Astrocyte (in vitro differentiated cells and primary cell): Measurements from ENCODE around the gene CTNNB1.

Experiments
- EZH2 ChIP-seq: IDR thresholded peaks from 2 replicates; pipeline ENCODE4 v1.6.1; 2012; ENCODE audit warnings: mild to moderate bottlenecking, low read length, inconsistent platforms; ENCODE audit not compliant: insufficient read depth
- TF ChIP-seq, protein P1 (sequence below): IDR thresholded peaks from 2 replicates; pipeline ENCODE4 v1.5.1; 2011; ENCODE audit warnings: low read depth, mild to moderate bottlenecking, inconsistent platforms, low read length, moderate library complexity; ENCODE audit not compliant: insufficient read depth

DNA sequence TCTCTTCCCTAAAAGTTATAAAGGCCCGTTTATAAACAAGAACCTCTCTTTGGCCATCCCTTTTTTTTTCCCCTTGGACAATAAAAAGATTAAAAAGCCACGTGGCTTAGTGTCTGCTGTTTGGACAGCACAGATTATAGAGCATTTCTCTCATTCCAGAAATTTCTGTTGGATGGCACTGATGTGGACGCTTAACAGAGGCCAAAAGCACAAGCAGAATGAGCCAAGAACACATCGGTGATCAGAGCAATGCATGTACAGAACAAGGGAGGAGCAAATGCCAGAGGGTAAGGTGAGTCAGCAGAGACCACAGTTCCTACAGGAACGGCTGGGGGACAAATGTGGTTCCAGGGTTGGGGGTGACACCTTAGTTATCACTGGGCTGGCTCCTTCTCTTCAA is 30.3 kb upstream of the CTNNB1 start:
- TF ChIP-seq, protein P1, sequence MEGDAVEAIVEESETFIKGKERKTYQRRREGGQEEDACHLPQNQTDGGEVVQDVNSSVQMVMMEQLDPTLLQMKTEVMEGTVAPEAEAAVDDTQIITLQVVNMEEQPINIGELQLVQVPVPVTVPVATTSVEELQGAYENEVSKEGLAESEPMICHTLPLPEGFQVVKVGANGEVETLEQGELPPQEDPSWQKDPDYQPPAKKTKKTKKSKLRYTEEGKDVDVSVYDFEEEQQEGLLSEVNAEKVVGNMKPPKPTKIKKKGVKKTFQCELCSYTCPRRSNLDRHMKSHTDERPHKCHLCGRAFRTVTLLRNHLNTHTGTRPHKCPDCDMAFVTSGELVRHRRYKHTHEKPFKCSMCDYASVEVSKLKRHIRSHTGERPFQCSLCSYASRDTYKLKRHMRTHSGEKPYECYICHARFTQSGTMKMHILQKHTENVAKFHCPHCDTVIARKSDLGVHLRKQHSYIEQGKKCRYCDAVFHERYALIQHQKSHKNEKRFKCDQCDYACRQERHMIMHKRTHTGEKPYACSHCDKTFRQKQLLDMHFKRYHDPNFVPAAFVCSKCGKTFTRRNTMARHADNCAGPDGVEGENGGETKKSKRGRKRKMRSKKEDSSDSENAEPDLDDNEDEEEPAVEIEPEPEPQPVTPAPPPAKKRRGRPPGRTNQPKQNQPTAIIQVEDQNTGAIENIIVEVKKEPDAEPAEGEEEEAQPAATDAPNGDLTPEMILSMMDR, result no peak
- TF ChIP-seq EZH2, result no peak
